Epithelial cell of esophagus (primary cell): Measurements from ENCODE around the gene SCGB1A1.

ENCODE experiments used
- DNase-seq: peaks from one replicate; pipeline ENCODE4 v3.0.0; 2010; ENCODE audit warnings: low read depth
- H3K4me3 ChIP-seq: 2 replicates; pipeline ENCODE4 v1.5.1; 2011; ENCODE audit warnings: mild to moderate bottlenecking, low read length, control low read depth
- CTCF ChIP-seq: IDR thresholded peaks from 2 replicates; pipeline ENCODE4 v1.5.1; 2011; ENCODE audit warnings: low read depth, mild to moderate bottlenecking, low read length, control low read depth, inconsistent platforms; ENCODE audit not compliant: insufficient read depth; ENCODE audit errors: missing control alignments

Gene SCGB1A1

GRCh38 chr11:62391642-62392425, 27.0 kb upstream of the SCGB1A1 start:
- DNase-seq, result no peak
- TF ChIP-seq CTCF, result peak; percentile 19
- no peak overlapping the region for H3K4me3 ChIP-seq

- no peak overlapping the region for H3K4me3 ChIP-seq
Measured at GRCh38 chr11:62392506-62392905, 26.3 kb upstream of the SCGB1A1 start.

GRCh38 chr11:62393061-62393611, 25.7 kb upstream of the SCGB1A1 start:
- DNase-seq, result peak; percentile 53
- peak; percentile 36 for TF ChIP-seq CTCF
- H3K4me3 ChIP-seq, result no peak overlapping the region

More at GRCh38 chr11:62392506-62392905, 26.3 kb upstream of the SCGB1A1 start:
- TF ChIP-seq CTCF, result no peak
- DNase-seq, result no peak

GRCh38 chr11:62393735-62394134, 25.1 kb upstream of the SCGB1A1 start:
- no peak overlapping the region for H3K4me3 ChIP-seq
- no peak for TF ChIP-seq CTCF
- DNase-seq, result no peak

GRCh38 chr11:62394825-62395538, 23.9 kb upstream of the SCGB1A1 start:
- peak; percentile 87 for DNase-seq
- peak overlapping the region; percentile 41 for H3K4me3 ChIP-seq
- peak; percentile 67 for TF ChIP-seq CTCF

- no peak overlapping the region for H3K4me3 ChIP-seq
- no peak for DNase-seq
- TF ChIP-seq CTCF, result no peak
Measured at GRCh38 chr11:62395885-62396551, 22.8 kb upstream of the SCGB1A1 start.
